ENCODE results near the gene VPS51. TPM values are rescaled to one million over a fixed set of nuclear protein-coding genes. Genes with fewer than 3 reads are reported as not detected.

Gene VPS51
- 162 TPM for polyA plus RNA-seq (ENCODE audit: insufficient read length)

DNA sequence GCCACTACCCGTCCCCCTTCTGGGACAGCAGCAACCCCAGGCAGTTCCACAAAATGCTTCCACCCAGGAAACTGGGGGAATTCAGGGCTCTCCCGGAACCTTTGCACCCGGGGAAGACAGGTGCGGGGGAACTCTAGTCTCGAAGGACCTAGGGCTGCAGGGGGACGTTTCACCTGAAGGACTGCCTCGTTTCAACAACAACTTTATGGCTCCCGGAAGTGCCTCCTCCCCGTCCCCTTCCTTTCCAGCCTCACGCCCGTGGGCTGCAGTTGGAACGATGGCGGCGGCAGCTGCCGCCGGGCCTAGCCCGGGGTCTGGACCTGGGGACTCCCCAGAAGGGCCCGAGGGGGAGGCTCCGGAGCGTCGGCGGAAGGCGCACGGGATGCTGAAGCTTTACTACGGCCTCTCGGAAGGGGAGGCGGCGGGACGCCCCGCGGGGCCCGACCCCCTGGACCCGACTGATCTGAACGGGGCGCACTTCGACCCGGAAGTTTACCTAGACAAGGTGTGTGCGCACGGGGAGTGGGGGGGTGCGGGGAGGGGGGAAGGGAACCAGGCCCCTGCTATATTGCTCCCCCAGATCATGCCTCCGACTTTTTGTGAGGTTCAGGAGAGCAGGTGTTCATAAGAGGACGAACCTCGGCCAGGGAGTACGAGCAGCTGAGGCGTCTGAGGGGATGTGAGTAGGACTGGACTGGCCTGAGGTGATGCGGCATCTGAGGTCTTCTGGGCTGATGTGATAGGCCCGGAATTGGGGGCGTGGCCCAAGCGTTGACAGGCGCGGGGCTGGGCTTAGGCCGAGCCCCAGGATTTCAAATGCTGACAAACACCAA, at the start of gene VPS51:
Gene VPS51 (plus strand): TSS at position 241 of the 833 bp plus-strand sequence. CDS start 37 bp downstream, at position 278.
- peak; percentile 90 for DNase-seq

DNA sequence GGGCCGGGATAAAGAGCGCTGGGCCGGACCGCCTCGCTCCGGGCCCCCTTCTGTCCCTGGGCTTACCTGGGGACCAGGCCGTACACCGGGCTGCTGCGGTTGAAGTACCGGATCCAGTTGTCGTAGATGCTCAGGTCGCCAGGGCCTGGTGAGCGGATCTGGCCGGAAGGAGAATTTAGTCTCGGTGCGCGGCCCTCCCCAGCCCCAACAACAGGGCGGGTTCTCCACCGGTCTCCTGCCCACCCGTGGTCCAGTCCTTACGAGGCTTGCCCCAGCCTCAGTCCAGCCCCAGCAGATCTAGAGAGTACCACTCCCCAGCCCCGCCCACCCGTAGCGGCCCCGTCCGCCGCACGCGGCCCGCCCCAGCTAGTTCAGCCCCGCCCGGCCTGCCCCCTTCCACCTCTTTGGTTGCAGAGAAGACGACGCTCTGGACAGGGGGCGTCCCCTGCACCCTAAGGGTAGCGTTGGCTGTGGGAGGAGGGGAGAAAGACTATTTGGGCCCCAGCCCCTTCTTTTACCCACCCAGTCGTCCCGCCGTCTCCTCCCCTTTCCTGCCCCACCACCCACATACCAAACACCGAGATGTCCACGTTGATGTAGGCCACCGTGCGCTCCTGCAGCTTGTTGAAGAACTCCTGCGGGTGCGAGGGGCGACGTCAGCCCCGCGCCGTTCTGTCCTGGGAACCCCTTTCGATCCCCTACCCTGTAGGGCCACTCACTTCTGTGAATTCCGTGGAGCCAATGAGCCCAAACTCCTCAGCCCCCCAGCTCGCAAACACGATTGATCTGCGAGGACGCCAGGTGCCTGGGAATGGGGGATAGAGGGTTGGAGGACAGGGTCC, 48.2 kb upstream of the VPS51 start:
- DNase-seq: no peak

DNA sequence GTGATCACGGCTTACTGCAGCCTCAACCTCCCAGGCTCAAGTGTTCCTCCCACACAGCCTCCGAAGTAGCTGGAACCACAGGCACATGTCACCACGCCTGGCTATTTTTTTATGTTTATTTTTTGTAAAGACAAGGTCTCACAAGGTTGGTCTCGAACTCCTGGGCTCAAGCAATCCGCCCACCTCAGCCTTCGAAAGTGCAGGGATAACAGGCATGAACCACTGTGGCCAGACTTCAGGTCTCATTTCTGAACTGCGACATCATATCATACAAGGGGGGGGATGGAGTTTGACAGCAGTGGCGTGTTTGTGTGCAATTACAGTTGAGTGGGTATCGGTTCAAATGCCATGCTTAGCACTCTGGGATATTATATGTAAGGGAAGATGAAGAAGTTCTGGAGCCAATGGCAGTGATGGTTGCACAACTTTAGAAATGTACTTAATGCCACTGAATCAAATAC, 44.6 kb upstream of the VPS51 start:
- DNase-seq: no peak

DNA sequence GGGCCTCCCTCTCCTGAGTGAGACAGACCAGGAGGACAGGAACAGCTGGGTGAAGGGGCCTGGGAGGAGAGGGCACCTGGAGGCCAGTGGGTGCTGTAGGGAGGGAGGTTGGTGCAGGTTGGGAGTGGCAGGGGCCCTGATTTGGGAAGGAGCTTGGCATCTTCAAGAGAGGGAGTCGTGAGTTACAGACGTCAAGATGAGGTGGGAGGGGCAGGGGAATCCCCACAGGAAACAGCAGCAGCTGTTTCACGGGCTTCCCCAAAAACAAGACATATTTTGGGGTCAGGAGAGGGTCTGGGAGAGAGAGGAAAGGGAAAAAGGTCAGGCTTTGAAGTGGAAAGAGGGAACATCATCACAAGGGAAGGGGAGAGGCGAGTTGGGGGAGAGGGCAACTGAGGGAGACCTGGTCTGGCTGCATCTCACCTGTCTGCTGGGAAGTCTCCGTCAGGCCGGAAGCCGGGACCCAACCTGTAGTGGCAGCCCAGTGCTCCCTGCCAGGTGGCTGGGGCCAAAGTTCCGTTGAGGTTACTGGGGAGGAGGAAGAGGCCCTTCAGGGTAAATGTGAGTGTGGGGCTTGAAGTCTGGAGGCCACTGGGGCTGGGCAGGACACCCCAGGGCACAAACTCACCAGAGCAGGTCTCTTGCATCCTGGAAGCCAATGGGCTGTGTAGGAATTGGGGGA, 42.0 kb upstream of the VPS51 start:
- DNase-seq: no peak

DNA sequence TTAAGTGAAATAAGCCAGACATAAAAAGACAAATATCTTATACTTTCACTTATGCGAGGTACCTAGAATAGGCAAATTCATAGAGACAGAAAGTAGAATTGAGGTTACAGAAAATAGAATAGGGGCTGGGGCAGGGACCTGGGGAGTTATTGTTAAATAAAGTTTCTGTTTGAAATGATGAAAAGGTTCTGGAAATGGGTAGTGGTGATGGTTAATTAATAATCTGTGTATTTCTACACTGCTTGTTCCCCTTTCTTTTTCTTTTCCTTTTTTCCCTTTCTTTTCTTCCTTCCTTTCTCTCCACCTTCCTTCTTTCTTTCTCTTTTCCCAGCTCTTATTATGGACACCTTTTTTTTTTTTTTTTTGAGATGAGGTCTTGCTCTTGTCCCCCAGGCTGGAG, 40.5 kb upstream of the VPS51 start:
- DNase-seq: no peak

DNA sequence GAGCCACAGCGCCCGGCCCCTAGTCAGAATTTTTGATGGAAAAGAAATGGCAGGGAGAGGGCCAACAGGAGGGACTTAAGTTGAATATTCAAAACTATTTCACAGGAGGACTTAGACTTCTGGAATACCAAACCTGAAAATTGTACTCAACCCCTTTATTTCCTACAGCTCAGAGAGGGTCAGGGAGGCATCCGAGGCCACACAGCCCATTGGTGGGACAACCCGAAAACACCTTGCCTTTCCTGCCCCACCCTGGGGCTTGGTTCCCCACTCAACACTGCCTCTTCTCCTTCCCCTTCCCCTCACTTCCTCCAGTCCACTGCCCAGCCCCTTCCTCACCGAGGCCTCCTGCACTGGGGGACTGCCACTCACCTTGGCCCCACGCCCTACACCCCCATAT, 39.0 kb upstream of the VPS51 start:
- DNase-seq: no peak

DNA sequence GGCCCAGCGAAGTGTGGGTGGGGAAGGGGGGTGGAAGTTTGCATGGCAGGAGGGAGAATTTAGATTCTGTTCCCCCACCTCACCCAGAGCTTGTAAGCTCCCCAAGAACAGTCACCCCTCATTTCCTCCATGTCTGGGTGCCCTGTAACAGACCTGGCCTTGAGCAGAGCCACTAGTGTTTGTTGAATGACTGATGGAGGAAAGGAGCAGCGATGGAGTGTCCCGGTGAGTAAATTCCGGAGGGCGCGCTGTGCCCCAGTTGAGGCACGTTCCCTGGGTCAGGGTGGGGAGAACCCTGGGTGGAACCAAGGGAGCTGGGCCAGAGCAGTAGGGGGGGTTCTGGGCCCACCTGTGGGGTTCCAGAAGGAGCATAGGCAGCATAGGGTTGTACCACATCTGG, 38.5 kb upstream of the VPS51 start:
- no peak for DNase-seq

DNA sequence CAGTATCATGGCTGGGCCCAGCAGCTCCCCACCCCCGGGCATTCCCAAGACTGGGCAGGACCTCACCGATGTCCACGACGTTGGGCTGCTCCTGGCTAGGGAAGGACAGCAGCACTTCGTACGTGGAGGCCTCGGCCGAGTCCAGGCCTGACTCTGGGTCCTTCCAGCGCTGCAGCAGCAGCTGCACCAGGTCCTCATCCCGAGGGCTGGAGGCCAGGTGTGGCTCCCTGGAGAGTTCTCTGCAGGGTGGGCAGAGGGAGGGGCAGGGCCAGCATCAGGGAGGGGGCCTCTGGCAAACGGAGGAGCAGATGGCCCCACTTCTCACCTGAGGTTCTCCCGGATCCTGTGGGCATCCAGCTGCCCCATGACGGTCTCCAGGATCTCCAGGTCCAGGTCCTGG, 38.0 kb upstream of the VPS51 start:
- DNase-seq: no peak

DNA sequence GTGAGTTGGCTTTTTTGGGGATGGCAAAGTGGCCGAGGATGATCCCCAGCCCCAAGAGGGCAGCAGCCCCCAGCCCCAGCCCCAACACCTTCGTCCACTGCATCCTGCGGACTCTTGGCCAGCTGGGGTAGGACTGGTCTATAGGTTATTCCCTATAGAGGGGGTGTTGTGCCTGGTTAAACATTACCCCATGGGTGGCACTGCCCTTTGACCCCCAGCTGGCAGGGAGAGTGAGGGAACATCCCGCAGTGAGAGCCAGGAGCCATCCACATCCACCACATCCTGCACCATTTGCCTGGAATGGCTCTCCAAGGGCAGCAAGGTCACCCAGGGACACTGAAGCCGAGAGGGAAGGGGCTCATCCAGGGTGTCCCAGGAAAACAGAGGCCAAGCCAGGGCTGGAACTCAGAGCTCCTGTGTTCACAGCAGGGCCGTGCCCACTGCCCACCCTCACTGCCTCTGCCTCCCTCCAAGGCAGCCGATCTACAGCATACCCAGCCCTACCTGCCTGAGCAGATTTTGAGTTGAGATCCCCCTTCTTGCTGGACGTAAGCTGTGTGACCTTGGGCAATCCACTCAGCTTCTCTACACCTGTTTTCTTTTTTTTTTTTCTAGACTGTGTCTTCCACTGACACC, 37.5 kb upstream of the VPS51 start, which contains the start of gene NAALADL1:
Gene NAALADL1 (minus strand): TSS at position 135 of the 636 bp plus-strand sequence. CDS start 32 bp downstream, at position 103.
- no peak for DNase-seq

DNA sequence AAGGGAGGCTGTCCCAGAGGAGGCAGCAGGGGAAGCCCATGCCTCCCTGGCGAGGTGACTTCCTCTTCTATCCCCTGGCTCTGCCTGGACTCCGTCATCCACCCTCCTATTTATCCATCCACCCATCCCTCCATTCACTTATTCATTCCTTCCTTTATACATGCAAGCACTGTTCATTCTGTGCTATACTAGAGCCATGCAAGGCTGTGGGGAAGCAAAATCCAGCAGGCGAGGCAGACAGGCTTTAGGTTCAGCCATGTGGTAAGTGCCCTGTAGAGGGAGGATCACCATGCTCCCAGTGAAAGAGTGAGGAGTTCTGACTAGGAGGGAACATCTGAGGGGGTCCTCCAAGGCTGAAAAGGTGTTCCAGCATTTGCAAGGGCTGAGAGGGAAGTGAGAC, 36.5 kb upstream of the VPS51 start:
- no peak for DNase-seq

DNA sequence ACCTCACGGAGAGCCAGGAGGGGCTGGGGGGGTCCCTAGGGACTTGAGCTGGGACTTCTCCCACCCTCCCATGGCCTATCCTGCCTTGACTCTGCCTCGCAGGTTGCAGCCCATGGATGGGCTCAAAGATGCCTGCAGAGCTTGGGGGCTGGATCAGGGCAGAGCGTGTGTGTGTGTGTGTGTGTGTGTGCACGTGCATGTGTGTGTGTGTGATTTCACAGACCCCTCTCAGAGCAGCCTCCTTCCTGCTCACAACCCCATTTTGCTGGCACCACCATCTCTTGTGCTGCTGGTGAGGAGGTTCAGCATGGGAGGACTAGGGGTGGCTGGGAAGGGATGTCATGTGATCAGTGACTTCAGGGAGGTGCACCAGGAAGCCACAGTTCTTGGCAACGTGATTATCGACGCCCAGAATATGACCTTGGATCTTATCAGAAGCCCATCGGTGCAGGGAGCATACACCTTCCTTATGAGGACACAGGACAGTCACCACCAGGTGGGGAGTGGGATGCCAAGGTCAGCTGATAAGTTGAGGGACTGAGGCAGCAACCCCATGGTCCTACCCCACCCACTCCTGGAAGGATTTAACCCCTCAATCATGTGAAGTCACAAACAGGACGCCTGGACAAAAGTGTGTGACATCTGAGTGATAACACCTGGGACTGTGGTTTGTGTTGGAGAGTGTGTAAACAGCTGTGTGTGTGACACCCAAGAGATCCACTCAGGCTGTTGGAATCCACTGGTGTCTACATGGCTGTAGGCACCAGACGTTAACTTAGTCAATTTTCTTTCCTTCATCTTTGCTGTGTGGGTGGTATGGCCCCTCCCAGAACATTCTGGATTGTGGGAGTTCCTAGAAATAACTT, 35.8 kb upstream of the VPS51 start:
- DNase-seq: no peak

DNA sequence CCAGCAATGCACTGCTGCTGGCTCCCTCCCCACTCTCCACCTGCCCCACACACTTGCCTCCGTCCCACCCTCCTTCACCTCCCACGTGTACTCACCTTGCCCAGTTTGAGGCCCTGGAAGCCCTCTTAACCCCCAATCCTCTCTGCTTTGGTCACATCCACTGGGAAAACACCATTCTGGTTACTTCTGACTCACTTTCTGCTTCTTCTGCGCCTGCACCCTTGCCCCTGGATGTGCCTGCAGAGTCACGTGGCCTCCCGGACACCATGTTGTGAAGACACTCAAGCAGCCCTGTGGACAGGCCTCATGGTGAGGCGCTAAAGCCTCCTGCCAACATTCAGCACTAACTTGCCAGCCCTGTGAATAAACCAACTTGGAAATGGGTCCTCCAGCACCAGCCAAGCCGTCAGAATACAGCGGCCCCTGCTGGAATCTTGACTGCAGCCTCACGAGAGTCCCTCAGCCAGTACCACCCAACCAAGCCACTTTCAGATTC, 35.1 kb upstream of the VPS51 start:
- no peak for DNase-seq

DNA sequence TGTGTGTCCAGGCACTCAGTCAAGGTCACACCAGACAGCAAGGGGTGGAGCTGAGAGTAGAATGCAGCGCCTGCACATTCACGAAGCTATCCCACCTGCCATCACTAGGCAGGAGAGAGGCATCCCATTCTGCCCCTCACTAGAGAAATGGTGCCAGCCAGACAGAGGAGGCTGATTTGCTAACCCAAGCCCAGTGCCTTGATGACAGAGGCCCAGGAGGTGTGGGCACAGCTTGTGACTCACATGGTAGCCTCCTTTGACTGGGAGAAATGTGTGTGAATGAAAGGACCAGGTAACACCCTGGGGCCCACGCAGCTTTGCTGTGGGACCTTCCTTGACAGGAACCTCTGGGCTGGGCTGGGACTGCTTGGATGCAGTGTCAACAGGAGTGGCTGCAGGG, 32.5 kb upstream of the VPS51 start:
- DNase-seq: no peak

DNA sequence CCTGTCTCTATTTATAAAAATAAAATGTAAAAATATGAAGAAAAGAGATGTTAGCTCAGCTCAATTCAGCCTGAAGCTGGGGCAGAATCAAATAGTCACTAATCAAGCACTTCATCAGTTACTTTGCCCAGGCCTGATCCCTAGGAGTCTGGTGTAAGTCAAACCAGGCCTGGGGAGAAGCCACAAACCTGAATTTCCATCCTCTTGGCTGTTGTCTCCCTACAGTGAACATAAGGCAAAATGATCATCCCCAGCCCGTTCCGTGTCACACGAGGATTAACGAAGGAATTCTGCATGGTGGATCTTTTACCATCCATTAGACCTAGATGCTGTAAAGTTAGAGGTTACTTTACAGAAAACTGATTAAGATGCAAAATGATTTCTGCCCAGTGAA, 31.2 kb upstream of the VPS51 start:
- DNase-seq: no peak

DNA sequence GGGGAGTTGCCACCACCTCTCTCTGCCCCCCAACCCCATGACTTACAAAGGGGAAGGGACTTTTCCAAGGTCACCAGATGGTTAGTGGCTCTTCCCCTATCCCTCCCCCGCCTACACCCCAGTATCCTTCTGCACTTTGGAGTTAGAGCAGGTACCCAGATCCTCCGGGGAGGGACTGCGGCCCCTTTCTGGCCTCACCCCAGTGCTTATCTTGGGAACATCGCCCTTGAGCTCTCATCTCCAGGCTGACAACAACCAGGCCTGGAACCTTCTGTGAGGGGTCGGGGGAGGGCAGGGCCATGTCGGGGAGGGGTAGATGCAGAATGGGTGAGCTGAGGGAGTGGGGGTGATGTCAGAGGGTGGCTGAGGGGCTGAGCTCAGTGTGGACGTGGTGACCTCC, 30.2 kb upstream of the VPS51 start:
- no peak for DNase-seq

DNA sequence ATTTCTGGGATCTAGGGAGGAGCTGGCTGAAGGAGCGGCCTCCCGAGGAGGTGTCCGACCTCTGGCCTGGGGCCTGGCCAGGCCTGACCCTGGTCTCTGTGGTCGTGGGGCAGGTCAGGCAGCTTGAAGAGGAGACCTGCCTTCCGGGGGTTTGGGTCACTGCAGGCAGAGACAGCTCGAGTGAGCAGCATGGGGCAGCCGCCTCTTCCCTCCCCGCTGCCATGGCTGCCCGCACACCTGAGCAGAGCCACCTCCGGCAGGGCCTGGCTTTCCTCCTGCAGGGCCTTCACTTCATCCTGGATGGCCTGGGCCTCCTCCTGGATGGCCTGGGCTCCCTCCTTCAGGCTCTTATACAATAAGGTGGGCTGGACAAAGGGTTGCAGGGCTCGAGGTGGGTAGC, 29.7 kb upstream of the VPS51 start:
- no peak for DNase-seq

DNA sequence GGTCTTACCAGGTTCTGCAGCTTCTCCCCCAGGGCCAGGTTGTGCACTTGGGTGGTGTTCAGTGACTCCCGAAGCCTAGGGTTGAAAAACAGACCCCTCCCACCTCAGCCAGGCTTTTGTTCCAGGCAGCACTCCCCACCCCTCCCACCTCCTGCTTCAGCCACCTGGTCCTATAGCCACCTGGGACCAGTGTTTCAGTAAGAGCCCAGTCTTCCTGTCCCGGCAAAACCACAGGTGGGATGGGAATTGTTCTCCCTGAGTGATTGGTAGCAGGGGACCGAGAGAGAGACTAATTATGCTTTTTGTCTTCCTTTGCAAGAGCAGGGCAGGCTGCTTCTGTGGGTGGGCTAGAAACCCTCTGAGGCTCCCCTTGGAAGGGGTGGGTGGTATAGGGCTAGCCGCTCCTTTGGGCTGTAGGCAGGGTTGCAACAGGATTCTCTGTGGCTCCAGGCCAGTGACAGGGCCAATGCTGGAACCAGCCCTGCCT, 29.2 kb upstream of the VPS51 start:
- no peak for DNase-seq

DNA sequence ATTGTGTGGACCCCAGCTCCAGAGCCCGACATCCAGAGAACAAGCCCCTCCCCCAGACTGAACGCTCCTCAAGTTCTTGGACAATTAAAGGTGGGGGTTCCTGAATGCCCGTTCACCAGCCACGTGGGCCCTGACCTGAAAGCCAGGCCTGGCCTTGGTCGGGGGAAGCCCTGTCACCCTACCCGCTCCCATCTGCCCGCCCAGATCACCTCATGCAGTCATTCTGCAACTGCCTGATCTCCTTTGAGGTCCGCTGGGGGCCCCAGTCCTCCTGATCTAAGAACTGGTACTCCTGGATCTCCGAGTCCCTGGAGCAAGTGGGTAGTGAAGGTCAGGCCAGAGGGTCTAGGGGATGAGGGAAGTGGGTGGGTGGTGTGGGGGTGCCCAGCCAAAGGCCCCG, 28.6 kb upstream of the VPS51 start:
- no peak for DNase-seq

DNA sequence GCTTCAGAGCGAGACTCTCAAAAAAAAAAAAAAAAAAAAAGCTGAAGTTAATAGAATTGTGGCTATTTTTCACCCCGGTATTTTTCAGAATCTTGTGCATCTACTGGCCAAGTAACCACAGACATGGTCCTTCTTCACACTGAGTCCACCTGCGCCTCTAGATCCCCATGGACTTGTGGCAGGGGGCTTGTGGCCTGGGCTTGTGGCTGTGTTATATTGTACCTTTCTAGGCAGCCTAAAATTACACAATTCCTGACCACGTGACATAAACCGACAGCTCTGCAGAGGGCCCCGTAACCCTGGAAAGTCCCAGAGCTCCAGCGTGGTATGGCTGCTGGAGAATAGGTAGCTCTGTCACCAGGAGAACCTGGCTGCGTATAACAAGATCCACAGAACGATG, 26.8 kb upstream of the VPS51 start:
- no peak for DNase-seq

DNA sequence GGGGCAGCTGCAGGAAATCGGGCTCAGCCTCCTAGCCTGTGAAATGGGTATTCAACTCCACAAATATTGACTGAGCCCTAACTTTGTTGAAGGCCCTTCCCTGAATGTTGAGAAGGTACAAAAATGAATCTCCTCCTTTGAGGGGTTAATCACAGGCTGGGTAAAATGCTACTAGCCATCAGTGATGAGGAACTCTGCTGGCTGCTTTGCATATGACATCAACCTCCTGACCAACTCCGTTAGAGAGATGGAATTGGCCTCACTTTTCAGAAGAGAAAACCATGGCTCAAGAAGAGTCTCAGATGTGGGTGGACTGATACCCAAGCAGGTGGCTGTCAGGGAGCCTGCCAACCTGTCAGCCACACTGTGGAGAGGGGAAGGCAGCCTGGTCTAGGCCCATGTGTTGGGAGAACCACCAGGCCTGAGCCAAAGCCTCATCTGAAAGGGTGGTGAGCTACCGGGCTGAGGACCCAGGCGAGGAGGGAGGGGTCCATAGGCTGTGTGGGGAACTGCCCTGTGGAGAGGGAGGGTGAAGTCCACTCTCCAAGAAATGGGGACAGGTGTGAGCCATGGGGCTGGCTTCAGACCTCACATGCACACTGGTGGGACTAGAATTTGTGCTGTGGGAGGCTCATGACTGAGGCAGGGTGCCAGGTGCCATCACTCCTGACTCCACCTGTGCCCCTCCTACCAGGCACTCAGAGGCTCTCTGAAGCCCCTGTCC, 23.9 kb upstream of the VPS51 start:
- no peak for DNase-seq

DNA sequence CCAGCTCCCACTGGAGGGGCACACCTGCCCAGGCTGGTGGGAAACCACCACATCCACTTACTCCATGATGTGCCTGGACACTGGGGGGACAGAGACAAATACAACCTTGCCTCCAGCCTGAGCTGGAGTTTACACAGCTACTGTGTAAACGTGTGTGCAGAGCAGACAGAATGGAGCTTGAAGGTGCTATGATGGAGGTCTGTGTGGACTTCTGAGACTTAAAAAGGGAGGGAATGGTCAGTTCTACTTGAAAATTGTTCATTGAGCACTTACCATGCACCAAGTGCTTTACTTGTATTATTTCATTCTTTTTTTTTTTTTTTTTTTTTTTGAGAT, 23.4 kb upstream of the VPS51 start:
- no peak for DNase-seq

All from hindlimb muscle (tissue), 1 donor.